ENCODE measurements around the gene ANKRD39. TPM values are rescaled to one million over a fixed set of nuclear protein-coding genes. Genes with fewer than 3 reads are reported as not detected.

ANKRD39 gene
- total RNA-seq, 4 donors from 2014 or later = 5.8 to 17.3 (median 15.4) TPM

GRCh38 chr2:96880891-96881273 lies 23.1 kb upstream of the ANKRD39 start:
- no peak overlapping the region for H3K27ac ChIP-seq
- no peaks in the 10 kb centered on the region for H3K27me3 ChIP-seq
- no peak for DNase-seq
- TF ChIP-seq POLR2A (IDR thresholded peaks at IDR 0.05) (no peak), CTCF (IDR thresholded peaks at IDR 0.05) (no peak)
- no peaks in the 10 kb centered on the region for H3K36me3 ChIP-seq
- no peaks in the 10 kb centered on the region for H3K9me3 ChIP-seq
- no peak overlapping the region for H3K4me3 ChIP-seq
- no peaks in the 10 kb centered on the region for H3K4me1 ChIP-seq

DNA sequence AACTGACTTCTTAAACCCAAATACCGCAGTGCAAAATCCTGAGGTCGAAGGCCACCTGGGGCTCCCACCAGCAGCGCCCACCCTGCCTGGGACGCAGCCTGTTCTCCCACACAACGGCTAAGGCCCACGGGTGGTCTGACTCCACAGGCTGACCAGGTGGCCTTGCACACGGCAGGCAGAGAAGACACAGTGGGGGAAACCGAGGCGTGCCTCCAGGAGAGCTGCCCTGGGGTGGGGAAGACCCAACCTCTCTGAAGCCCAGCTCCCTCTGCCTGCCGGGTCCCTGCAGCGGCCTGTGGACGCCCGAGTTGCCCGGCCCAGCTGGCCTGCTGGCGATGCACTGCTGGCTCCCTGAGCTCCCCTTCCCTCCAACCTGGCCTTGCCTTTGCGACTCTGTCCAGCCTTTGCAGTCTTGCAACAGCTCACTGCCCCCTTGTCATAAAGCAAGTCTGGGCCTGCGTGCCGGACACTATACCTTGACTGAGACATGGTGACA lies 21.8 kb upstream of the ANKRD39 start:
- H3K36me3 ChIP-seq = no peaks in the 10 kb centered on the region
- no peaks in the 10 kb centered on the region for H3K9me3 ChIP-seq
- no peak overlapping the region for H3K4me3 ChIP-seq
- peaks cover 0 to 4% (median 0%) of the 10 kb centered on the region in 4 donors for H3K4me1 ChIP-seq
- H3K27ac ChIP-seq = no peak overlapping the region
- no peak for DNase-seq
- no peaks in the 10 kb centered on the region for H3K27me3 ChIP-seq
- TF ChIP-seq CTCF (IDR thresholded peaks at IDR 0.05) (no peak), POLR2A (IDR thresholded peaks at IDR 0.05) (no peak)

DNA sequence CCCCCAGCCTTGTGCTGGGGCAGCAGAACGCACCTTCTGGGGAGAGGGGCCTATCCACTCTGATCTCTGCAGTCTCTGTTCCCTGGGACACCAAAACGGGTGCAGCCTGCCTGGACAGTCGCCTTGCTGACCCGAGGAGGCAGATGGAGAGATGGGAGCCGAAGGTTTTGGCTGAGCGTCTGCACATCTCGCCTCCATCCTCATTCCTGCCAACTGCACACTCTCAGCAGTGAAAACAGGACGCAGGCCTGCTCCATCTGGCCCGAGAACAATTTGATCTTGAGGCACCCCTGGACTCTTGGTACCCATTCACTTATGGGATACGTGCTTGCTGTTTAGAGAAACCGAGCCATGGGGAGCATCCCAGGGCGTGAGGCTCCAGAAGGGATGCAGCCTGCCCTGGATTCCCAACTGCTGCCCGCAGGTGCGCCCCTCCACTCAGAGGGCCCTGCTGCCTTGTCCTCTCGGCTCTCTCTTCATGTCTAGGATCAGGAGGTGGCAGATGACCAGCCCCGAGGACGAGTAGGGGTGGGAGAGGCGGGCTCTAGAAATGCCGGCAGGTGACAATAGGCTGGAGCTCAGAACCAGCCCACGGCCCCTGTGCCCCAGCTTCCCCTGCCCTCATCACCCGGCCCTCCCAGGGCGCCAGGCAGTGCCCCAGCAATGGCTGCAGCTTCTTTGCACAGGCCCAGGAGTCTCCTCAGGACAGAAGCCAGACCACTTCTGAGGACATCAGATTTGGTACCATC lies 21.2 kb upstream of the ANKRD39 start:
- H3K4me3 ChIP-seq = no peak overlapping the region
- H3K36me3 ChIP-seq = no peaks in the 10 kb centered on the region
- H3K27ac ChIP-seq = no peak overlapping the region
- no peak for DNase-seq
- H3K4me1 ChIP-seq = peaks cover 0 to 10% (median 0%) of the 10 kb centered on the region in 4 donors
- TF ChIP-seq POLR2A (IDR thresholded peaks at IDR 0.05) (no peak), CTCF (IDR thresholded peaks at IDR 0.05) (no peak)
- H3K9me3 ChIP-seq = no peaks in the 10 kb centered on the region
- no peaks in the 10 kb centered on the region for H3K27me3 ChIP-seq

DNA sequence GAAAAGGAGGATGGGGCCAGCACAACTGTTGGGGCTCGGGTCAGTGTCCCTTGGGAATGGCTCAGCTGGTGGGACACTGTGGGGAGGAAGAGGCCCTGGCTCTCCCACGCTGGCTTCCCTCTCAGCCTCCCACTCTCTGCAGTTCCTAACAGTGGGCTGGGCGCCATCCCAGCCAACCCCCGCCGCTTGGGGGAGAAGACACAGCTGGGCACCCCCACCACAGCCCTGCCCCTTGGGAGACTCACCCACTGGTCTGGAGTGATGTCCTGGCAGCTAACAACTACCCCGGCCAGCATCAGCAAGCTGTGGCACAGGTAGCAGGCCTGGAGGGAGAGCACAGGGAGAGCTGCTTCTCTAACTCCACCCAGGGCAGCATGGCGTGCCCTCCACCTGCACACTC lies 20.4 kb upstream of the ANKRD39 start:
- H3K4me3 ChIP-seq = no peak overlapping the region
- H3K27ac ChIP-seq = no peak overlapping the region
- TF ChIP-seq POLR2A (IDR thresholded peaks at IDR 0.05) (no peak), CTCF (IDR thresholded peaks at IDR 0.05) (no peak)
- no peaks in the 10 kb centered on the region for H3K9me3 ChIP-seq
- H3K27me3 ChIP-seq = no peaks in the 10 kb centered on the region
- DNase-seq = no peak
- H3K4me1 ChIP-seq = peaks cover 0 to 13% (median 0%) of the 10 kb centered on the region in 4 donors
- no peaks in the 10 kb centered on the region for H3K36me3 ChIP-seq

DNA sequence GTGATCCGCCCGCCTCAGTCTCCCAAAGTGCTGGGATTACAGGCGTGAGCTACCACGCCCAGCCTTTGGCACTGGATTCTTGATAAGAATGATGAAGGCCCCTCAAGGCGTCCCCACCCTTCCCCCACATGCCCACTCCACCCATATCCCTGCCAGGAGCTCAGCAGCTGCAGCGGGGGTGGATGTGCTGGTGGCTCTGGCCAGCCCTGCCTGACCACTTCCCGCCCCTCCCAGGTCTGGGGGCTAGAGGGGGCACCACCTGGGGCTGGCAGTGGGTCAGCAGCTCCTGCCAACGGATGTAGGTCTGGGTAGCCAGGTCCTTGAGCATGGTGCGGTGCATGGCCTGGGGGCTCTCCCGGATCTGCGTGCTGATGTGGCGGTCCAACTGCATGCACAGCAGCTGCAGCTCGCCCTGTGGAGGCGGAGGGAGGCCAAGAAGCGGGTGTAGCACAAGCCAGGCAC lies 19.8 kb upstream of the ANKRD39 start:
- no peak for TF ChIP-seq POLR2A (IDR thresholded peaks at IDR 0.05)
- TF ChIP-seq CTCF (IDR thresholded peaks at IDR 0.05) = no peak
- H3K27me3 ChIP-seq = no peaks in the 10 kb centered on the region
- H3K4me1 ChIP-seq = peaks cover 0 to 13% (median 0%) of the 10 kb centered on the region in 4 donors
- no peak for DNase-seq
- H3K27ac ChIP-seq = no peak overlapping the region
- H3K4me3 ChIP-seq = no peak overlapping the region
- no peaks in the 10 kb centered on the region for H3K9me3 ChIP-seq
- H3K36me3 ChIP-seq = no peaks in the 10 kb centered on the region

Measured in Peyer's patch (tissue), 4 donors.